HG02798 (cell line): ENCODE results near the gene LRRC28.
A peak's percentile ranks its signal among the peaks of the same experiment; 100 is the strongest.
"Not testable (repeated sequence)": the region's sequence is repeated elsewhere in the genome, so short reads cannot be mapped to it uniquely, and the experiment has no call there.

Experiments used
- ATAC-seq: cut with Tn5 transposase; IDR thresholded peaks from one replicate; pipeline ENCODE4 v1.9.1; 2021; ENCODE audit warnings: mild to moderate bottlenecking; ENCODE audit not compliant: unreplicated experiment, poor library complexity

Gene LRRC28

DNA sequence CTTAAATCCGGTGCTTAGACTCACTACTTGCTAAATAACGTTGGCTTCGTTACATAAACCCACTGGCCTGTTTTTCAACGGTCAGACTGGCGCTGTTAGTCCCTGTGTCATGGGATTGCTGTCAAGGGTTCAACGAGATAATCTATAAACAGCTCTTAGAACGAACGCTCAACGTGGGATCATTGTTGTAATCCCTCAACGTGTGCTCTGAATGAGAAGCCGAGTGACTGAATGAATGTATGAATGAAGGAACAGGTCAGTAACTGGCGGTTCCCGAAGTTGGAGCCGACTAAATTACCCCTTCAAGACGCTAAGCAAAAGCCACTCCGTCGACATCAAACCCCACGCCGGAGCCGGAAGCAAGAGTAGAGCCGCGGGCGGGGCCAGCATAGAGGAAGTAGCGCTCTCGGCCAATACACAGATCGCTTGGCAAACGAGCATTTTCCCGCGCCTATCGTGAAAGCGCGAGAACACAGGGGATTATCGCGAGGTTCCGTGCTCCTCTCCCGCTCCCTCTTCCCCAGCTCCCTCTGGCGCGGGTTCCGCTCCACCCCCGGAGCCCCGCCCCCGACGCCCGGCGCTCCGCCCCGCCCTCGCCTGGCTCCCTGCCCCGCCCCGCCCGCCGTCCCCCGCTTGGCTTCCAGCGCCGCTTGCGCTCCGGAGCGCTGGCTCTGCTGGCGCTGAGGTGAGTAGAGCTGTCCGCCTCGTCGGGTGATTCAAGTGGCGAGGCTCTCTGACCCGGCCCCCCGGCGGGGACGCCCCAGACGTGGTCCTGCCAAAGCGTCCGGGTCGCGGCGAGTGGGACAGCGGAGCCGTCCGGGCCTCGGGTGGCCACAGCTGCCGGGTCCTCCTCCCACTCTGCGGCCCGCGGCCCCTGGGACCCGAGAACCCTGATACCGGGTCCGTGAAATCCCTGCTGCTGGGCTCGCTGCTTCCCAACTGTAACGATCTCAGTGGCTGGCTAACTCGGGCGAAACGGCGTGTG, at the start of gene LRRC28:
Gene LRRC28, plus strand, starts transcription at position 625 of the 985 bp plus-strand sequence. CDS start 4,477 bp downstream, outside the sequence.
- peak; percentile 97 for ATAC-seq

DNA sequence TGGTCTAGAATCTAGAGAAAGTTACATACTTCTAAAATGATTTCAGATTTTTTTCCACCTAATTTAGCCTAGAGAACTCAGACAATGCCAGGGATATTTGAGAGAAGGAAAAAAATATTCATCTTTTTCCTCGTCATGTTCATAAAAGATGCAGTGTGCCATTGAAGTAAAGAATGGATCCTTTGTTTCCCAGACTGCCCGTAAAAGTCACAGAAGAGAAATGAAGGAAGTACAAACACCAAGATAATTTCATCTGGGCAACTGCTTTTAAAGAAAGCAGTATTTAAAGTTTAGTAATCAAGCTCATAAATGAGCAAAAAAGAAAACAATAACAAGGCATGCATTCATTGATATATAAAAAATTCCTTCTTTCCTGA, 49.1 kb upstream of the LRRC28 start:
- ATAC-seq = no peak

DNA sequence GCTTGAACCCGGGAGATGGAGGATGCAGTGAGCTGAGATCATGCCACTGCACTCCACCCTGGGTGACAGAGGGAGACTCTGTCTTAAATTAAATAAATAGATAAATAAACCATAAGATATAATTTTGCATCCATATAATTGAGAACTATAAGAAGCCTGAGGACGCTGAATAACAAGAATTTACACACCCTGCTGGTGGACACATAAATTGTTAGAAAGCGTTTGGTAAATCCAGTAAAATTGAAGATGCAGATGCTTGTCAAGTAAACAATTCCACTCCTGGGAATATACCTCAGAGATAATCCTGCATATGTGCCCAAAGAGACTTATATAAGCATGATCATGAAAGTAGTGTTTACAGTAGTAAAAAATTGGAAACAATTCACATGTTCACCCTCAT, 43.6 kb upstream of the LRRC28 start:
- no peak for ATAC-seq

DNA sequence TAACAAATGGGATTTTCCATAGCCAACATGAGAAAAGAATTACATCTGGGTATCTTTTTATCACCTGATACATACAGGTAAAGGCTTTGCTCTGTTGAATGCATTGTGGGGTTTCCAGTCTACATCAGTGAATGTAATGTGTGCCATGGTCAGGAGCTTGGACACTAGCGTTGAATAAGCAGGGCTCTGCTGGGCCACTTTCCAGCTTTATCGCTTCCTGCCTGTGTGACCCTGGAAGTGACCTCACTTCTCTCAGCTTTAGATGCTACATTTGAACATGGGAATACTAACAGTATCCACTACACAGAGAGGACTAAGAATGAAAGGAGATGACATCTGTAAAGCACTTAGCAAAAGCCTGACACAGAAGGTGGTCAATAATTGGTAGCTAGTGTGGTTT, 42.0 kb upstream of the LRRC28 start:
- no peak for ATAC-seq

DNA sequence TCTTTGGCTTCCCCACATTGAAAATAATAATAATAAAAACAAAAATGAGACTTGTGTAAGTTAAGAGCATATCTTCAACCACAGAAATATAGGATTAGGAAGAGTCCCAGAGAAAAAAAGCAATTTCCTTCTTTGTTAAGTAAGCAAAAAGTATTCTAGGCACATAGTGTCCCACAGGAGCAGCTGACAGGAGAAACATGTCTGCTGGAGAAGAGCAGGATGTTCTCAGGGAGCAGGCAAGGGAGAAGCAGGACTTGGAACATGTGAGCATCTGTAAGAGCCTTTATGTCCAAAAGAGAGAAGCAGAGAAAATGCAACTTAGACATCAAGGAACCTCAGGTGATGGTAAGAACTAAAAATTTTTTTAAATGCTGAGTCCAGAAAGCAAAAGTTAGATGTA, 40.9 kb upstream of the LRRC28 start:
- ATAC-seq = no peak

DNA sequence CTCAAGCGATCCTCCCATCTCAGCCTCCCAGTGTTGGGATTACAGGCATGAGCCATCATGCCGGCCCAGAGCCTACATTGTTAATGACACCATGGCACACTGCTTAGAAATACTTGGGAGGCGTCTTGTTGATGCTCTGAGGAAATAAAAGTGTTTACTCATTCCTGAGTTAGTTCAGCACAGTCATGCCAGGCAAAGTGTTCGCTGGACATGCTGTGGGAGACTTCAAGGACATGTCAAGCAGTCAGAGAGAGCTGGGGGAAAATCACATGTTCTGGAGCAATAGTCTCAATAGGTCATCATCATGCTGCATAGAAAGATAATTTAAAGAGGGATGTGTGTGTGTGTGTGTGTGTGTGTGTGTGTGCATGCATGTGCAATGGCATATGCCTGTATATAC, 39.4 kb upstream of the LRRC28 start:
- no peak for ATAC-seq

DNA sequence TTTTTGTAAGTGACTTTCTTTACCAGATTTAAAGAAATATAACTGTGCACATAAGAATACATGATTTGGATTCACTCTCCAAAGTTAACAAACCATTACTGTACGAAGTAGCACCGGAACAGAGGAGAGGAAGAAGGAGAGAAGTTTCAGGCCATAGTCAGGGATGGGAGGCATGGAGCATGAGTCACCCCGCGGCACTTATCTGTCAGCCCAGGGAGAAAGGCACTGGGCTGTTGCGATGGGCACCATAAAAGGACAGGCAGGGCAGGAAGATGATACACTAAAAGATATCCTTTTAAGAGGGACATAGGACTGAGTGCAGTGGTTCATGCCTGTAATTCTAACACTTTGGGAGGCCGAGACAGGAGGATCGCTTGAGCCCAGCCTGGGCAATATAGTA, 38.9 kb upstream of the LRRC28 start:
- no peak for ATAC-seq

DNA sequence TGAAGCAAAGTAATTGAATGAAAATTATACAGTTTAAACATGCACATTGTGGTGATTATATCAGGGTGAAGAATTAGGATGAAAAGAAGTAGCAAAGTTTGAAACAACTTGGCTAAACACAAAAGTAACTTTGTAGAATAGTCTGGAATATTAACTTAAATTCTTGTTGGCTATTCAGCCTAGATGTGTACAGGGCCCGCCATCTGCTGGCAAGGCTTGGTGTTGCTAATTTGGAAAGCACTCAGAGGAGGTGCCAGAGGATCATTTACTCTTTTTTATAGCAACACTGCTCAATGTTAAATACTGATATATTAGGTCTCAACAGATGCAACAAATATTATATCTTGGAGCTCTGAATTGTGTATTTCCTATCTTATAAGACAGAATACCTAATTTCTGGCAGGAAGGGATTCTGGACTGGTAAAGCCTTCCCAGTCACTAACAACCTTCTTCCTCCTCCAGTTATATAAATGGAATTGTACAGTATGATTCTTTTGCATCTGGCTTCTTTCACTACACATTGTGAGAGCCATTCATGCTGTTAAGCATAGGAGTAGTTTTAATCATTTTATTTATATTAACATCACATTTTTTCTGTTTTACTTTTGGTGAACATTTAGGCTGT, 38.0 kb upstream of the LRRC28 start:
- peak; percentile 79 for ATAC-seq

DNA sequence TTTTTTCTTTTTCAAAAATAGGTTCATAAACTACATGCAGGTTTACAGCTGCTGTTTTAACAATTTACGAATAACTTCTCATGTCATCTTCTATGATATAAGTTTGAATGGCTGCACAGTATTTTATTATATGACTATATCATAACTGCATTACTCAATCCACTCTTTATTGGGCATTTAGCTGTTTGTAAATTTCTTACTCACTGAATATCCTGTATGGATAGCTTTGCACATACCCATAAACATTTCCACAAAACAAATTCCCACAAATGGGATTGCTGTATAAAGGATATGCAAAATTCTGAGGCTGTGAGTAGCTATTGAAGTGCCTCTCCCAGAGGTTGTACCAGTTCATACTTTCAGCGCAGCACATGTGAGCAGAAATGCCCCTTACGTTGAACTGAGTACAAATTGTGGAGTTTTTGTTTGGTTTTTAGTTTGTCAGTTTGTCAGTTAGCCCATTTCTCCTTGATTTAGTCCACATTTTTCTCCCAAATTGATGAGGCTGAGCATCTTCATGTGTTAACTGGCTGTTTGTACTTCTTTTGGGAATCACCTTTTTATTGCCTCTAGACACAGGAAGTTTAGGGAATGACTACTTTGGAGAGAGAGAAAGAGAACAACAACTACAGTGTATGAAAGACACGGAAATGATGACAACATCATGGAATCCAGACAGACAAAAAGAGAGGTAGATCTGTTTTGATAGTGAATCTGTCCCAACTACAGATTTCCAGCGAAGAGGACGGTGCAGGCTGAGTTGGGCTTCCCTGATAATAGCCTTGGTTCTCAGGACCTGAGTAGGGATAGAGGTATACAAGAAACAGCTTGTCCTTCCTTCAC, 26.7 kb upstream of the LRRC28 start:
- ATAC-seq = no peak

DNA sequence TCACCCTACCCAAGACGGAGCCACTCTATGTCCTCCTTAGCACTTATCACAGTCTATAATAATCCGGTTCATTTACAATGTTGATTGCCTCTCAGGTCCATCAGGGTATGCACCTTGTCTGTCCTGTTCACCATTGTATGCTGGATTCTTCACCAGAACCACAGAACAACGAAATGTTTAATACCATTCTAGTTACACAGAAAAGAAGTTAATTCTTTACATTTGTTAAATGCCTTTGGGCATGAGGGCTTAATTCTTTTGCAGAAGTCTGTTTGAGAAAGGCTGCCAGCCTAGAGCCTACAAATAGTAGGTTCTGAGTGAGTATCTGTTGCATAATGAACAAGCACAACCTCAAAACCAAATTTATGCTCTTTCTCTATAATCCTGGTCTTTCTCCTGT, 24.5 kb upstream of the LRRC28 start:
- no peak for ATAC-seq

DNA sequence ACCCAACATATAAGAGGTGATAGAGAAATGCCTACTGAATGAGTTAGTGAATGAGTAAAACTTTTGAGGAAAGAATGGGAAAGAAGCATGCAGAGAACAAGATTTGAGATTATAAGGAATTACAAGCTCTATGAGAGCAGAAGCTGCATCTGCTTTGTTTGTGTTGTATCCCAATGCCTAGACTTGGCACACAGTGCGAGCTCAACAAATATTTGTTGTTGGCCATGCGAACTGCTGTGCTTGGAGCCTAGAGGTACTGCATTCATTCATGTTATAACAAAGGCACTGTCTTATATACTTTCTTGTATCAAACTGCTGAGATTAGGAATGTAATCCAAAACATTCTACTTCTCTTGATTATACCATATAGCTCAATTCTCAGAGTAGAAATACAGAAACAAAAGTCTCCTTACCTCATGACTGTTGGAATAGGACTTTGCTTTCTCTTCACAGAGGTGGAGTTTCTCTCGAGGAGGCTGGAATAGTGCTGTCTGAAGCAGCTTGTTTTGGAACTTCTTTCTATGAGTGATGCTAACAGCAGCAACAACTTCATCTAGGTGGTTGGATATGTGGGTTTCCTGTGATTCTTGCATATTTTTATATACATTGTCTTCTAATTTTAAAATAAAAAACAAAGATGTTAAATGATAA, 23.0 kb upstream of the LRRC28 start:
- no peak for ATAC-seq

DNA sequence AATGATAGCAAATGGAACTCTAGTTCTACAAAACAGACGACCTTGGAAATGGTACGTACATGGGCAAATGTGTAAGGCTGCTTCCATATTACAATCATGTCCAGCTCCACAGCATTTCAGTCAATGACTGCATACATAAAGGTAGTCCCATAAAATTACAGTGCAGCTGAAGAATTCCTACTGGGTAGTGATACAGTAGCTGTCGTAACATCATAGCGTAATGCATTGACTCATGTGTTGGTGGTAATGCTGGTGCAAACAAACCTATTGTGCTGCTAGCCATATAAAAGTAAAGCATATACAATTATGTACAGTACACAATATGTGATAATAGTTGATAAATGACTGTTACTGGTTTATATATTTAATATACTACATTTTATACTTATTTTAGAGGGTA, 20.4 kb upstream of the LRRC28 start:
- no peak for ATAC-seq

DNA sequence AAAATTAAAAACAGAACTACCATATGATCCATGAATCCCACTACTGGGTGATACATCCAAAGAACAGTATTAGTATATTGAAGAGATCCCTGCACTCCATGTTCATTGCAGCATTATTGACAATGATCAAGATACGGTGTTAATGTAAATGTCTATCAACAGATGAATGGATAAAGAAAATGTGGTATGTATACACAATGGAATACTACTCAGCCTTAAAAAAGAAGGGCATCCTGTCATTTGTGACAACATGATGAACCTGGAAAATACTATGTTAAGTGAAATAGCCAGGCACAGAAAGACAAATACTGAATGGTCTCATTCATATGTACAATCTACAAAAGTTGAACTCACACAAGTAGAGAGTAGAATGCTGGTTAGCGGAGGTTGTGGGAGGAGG, 18.5 kb upstream of the LRRC28 start:
- ATAC-seq = no peak

DNA sequence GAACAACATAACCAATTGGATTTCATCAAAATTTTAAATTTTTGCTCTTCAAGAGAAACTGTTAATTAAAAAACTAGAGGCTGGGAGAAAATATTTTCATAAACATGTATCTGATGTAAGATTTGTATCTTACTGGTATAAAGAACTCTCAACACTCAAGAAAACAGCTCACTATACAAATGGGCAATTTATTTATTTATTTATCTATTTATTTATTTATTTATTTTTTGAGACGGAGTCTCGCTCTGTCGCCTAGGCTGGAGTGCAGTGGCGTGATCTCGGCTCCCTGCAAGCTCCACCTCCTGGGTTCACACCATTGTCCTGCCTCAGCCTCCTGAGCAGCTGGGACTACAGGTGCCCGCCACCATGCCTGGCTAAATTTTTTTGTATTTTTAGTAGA, 17.1 kb upstream of the LRRC28 start:
- not testable (repeated sequence) for ATAC-seq

DNA sequence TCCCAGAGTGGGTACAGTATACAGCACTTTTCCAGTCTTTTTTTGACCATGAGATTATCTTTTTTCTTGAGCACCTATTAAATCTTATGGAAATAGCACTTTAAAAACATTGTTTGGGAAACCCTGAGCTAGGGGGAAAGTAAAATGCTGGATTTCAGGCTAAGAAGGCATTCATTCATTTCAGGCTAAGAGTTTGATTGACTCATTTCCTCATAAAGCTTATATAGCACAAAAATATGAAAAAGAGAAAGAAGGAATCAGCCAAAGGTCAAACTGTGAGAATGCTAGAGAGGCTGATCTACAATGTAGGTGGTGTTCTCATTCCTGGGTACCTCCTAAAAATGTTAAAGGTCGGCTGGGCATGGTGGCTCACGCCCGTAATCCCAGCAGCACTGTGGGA, 12.4 kb upstream of the LRRC28 start:
- no peak for ATAC-seq

DNA sequence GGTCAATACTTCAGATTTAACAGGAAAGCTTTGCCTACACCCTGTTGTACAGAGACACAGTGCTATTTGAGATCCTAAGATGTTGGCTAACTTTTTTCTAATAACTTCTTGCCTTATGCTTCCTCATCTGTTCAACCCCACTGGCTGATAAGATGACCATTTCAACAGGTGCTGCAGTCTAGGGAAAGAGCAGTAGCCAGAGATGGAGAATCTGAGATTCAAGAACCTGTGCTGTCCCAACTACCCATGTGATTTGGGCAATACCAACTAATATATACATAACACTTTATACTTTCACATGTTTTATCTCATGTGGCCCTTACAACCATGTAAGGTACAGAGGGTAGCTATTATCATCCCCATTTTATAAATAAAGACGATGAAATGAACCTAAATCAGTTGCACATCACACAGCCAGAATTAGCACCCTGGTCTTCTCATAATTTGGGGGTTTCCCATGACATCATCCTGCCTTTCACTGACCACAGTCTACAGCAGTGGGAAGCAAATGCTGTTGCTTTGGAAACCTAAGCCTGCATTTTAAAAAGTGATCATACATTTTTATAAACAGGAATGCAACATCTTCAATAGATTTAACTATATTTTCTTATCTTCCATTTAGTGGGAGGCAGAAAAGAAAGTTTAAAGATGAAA, 11.6 kb upstream of the LRRC28 start:
- peak; percentile 96 for ATAC-seq

DNA sequence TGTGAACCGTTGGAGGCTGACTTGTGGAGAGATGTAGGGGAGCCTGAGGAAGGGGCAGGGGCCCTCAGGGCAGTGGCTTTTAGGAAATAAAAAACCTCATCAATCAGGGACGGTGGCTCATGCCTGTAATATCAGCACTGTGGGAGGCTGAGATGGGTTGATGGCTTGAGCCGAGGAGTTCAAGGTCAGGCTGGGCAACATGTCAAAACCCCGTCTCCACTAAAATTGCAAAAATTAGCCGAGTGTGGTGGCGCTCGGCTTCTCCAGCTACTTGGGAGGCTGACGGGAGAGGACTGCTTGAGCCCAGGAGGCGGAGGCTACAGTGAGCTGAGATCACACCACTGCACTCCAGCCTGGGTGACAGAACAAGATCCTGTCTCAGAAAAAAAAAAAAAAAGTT, 9.5 kb upstream of the LRRC28 start:
- no peak for ATAC-seq

DNA sequence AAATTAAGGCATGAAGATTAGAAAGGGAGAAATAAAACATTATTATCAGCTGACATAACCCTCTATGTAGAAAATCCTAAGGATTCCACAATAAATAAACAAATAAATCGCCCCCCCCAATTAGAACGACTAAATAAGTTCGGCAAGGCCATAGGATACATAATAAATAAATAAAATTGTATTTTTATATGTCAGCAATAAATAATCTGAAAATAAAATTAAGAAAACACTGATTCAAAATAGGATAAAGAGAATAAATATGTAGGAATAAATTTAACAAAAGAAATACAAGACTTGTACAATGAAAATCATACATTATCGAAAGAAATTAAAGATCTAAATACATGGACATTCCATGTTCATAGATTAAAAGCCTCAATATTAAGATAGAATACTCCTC, 7.0 kb upstream of the LRRC28 start:
- ATAC-seq = no peak

DNA sequence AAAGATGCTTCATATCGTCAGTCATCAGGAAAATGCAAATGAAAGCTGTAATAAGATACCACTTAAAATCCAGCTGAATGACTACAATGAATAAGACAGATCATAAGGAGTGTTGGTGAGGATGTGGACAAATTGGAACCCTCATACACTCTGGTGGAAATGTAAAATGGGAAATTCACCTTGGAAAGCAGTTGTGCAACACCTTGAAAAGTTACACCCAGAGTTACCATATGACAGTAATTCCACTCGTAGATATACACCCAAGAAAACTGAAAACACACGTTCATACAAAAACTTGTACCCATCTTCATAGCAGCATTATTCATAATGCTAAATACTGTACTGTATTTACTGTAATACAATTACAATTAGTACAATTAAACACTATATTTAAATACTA, 4.2 kb upstream of the LRRC28 start:
- ATAC-seq = no peak
